AG09309 (cell line): ENCODE data around the gene FAM170B.

ENCODE experiments used
- DNase-seq: peaks from one replicate; pipeline ENCODE4 v3.0.0-alpha.2; 2010; ENCODE audit warnings: low read depth
- H3K4me3 ChIP-seq: 2 replicates; pipeline ENCODE4 v1.5.1; 2011; ENCODE audit warnings: mild to moderate bottlenecking, low read depth, low read length, moderate library complexity; ENCODE audit not compliant: control insufficient read depth
- CTCF ChIP-seq: IDR thresholded peaks from 2 replicates; pipeline ENCODE4 v1.5.1; 2011; ENCODE audit warnings: mild to moderate bottlenecking, low read depth, low read length, inconsistent platforms; ENCODE audit not compliant: insufficient read depth, control insufficient read depth; ENCODE audit errors: missing control alignments

The FAM170B gene

GRCh38 chr10:49112098-49112497, 21.7 kb downstream of the FAM170B start:
- no peak for TF ChIP-seq CTCF
- no peak for DNase-seq
- H3K4me3 ChIP-seq: no peak overlapping the region

GRCh38 chr10:49111320-49111698, 22.5 kb downstream of the FAM170B start:
- no peak for TF ChIP-seq CTCF
- DNase-seq: no peak
- H3K4me3 ChIP-seq: no peak overlapping the region

GRCh38 chr10:49110684-49111319, 23.0 kb downstream of the FAM170B start:
- H3K4me3 ChIP-seq: no peak overlapping the region
- no peak for DNase-seq
- no peak for TF ChIP-seq CTCF

GRCh38 chr10:49109669-49110340, 24.0 kb downstream of the FAM170B start:
- TF ChIP-seq CTCF: no peak
- peak; percentile 66 for DNase-seq
- no peak overlapping the region for H3K4me3 ChIP-seq

- no peak for TF ChIP-seq CTCF
- no peak overlapping the region for H3K4me3 ChIP-seq
These were observed 25.2 kb downstream of the FAM170B start for GRCh38 chr10:49108656-49109055.

GRCh38 chr10:49107887-49108267, 25.9 kb downstream of the FAM170B start:
- TF ChIP-seq CTCF: no peak
- H3K4me3 ChIP-seq: no peak overlapping the region
- DNase-seq: no peak

More at GRCh38 chr10:49108656-49109055, 25.2 kb downstream of the FAM170B start:
- no peak for DNase-seq
